Stimulated activated CD8-positive, alpha-beta memory T cell treated with anti-CD3 and anti-CD28 coated beads, Interleukin-7, amount 100 ng/mL, for 1 hour (primary cell): Measurements from ENCODE around the gene NAA10.
"Not testable (repeated sequence)": the region's sequence is repeated elsewhere in the genome, so short reads cannot be mapped to it uniquely, and the experiment has no call there.

ENCODE experiments used
- DNase-seq, 2 donors: peaks; one replicate each; pipeline ENCODE4 v3.0.0-alpha.2; 2020; ENCODE audit warnings: low read depth in 2 of 2

The NAA10 gene

DNA sequence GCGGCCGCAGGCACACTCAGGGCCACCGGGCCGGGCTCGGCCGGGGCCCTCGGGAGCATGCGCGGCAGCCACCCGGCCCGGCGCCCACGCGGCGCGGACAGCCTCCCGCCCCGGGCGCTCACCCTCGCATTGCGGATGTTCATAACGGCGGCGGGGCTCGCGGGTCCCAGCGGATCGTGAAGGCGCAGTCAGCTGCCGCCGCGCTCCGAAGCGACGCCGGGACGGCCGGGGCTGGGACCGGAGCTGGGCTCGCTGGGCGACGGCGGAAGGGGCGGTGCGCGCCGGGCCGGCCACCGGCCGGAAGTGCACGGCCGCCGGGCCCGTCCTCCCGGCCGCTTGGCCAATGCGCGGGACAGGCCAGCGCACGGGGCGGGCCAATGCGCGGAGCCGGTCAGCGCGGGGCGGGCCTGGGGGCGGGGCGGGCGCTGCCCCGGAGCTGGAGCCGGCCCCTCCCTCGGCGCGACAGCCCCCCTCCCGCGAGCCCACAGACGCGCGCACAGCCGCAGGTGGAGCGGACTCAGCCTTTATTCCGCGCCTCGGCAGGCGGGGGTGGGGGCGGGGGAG lies at the start of gene NAA10:
Gene NAA10, minus strand, starts transcription at position 276 of the 564 bp plus-strand sequence. Its CDS starts 133 bp downstream, at position 143.
- DNase-seq, result peak in 1 of 2 donors; percentile 22

DNA sequence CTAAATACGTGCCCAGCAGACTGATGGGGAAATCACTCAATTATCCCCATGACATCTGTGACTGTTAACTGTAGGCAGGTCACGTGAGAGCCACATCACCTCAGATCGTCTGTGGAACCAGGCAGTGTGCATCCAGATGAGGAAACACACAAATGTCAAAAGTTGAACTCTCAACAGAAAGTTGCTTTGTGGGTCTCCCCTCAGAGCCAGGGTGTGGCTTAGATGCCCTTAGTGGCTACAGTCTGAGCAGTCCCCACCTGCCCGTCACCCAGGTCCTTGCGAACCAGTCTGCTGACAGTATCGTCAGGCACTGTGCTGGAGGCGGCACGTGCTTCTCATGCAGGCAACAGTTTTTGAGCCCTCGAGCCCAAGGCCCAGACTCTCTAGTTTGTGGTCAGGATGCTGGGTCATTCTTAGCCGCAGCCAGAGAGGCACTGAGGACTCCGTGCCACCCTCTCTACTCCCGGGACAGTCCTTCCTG lies 48.5 kb upstream of the NAA10 start:
- no peak for DNase-seq

GRCh38 chrX:153981771-153982533 lies 47.1 kb upstream of the NAA10 start:
- DNase-seq, result peak in 1 of 2 donors; percentile 34

GRCh38 chrX:153981231-153981630 lies 46.4 kb upstream of the NAA10 start:
- no peak for DNase-seq

DNA sequence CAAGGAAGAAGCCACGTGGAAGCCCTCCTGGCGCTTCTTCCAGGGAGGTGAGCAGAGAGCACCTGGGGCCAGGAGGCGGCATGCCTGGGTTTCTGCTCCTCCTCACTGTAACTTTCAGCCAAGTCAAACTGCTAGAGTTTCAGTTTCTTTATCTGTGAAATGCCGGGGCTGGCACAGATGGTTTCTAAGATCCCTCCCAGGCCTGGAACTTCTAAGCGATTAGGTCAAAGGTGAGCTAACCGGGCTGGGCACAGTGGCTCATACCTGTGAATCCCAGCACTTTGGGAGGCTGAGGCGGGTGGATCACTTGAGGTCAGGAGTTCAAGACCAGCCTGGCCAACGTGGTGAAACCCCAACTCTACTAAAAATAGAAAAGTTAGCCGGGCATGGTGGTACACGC lies 45.6 kb upstream of the NAA10 start:
- DNase-seq, result not testable (repeated sequence)

DNA sequence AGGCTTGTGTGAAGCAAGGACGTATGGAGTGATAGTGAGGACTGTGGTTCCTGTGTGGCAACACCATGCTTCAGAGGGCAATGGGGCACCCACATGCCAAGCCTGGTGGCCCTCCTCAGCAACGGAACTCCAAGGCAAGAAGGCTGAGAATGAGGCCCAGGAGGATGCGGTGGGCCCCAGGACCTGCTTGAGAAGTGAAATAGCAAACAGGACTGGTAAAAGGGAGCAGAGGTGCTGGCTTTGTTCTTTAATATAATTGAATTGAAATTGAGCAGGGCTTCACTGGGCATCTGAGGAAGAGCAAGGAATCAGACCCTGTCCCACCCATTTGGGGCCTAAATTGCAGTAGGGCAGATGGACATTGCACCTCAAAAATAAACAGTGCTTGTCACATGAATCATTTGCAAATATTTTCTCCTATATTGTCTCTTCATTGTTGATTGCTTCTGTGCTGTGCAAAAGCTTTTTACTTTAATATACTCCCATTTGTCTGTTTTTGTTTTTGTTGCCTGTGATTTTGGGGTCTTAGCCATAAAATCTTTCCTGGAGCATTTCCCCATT lies 40.0 kb upstream of the NAA10 start:
- no peak for DNase-seq

GRCh38 chrX:153974003-153974725 lies 39.3 kb upstream of the NAA10 start:
- no peak for DNase-seq

GRCh38 chrX:153973127-153974002 lies 38.5 kb upstream of the NAA10 start:
- DNase-seq, result no peak

DNA sequence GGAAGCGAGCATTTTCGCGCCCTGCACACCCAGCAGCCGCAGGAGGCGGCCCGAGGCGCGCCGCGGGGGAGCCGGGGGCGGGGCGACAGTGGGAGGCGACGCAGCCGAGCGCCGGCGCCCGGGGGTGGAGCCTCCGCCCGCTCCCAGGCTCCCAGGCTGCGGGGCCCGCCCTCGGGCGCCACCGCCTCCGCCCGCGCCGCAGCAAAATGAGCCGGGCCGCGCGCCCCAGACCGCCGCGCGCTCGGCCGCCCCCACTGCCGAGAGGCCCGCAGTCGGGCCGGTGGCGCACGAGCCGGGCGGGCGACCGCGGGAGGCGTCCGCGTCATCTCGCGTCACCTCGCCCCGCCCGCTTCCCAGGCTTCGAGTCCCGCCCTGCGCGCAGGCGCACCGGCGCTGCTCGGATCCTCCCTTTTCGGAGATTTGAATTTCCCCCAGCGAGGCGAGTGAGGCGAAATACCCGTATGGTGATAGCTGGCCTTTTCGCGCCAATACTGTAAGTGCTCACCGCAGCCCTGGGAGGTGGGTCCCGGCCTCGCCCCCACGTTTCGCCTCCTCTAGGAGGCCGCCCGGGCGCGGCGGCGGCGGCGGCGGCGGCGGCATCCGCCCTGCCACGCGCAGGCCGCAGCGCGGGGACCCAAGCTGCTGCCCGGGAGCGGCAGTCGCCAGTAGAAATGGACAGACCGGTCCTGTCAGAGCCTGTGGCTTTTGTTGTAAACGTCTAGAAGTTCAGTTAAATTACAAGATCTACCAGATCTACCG lies 37.7 kb upstream of the NAA10 start, which contains the start of gene TMEM187:
Gene TMEM187, plus strand, starts transcription at position 387 of the 759 bp plus-strand sequence. CDS start 9,309 bp downstream, outside the sequence.
- DNase-seq, result peak; percentile 62 to 79

DNA sequence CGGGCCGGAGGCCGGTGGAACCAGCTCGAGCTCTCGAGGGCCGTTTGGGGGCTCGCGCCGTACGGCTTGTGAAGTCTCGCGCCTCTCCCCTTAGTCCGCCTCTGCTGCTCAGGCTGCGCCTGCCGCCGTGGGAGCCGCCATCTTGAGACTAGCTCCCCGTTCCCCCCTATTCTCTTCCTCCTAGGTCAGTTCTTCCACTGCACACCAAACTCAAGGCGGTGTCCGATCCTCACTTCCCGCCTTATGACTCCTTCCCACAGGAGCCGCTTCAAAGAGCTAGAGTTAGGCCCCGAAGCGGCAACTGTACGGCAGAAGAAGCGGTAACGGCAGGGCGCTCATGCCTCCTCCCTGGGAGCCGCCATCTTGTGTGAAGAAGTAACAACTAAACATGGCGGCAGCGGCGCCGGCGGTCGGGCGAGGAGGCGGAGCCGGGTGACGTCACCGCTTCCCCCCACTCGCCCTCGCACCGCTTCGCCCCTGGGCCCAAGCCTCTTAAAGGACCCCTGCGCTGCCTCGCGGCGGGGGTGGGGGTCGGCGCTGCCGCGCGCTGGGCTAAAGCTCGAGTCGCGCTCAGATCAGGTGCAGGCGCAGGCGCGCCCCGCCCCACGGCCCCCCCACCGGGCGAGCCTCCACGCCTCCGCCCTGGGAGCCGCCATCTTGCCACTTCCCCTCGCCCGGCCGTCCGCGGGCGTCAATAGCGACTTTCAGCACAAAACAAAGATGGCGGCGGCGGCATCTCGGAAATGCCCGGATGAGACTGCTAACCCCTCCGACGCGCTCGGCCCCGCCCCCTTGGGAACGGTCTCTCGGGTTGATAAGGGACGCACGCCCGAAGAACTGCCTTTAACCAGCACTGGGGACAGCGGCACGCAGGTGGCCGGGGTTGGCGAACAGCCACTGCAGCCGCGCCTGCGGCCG lies 36.9 kb upstream of the NAA10 start, which contains the start of gene HCFC1:
Gene HCFC1, minus strand, starts transcription at position 369 of the 918 bp plus-strand sequence. CDS start 978 bp downstream, outside the sequence.
- DNase-seq, result peak; percentile 73 to 86

DNA sequence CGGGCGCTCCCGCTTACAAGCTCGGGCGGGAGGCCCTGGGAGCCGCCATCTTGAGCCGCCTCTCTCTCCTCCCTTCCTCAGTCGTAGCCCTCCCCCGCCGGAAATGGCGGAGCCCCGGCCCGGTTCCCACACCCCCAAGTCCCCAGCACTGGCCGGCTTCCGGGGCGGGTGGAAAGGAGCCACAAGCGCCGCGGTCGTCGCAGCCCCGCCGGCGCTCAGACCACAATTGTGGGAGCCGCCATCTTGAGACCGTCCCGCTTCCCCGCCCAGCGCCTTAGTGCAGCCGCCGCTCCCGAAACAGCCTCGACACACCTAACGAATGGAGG lies 36.2 kb upstream of the NAA10 start:
- peak; percentile 71 to 80 for DNase-seq

DNA sequence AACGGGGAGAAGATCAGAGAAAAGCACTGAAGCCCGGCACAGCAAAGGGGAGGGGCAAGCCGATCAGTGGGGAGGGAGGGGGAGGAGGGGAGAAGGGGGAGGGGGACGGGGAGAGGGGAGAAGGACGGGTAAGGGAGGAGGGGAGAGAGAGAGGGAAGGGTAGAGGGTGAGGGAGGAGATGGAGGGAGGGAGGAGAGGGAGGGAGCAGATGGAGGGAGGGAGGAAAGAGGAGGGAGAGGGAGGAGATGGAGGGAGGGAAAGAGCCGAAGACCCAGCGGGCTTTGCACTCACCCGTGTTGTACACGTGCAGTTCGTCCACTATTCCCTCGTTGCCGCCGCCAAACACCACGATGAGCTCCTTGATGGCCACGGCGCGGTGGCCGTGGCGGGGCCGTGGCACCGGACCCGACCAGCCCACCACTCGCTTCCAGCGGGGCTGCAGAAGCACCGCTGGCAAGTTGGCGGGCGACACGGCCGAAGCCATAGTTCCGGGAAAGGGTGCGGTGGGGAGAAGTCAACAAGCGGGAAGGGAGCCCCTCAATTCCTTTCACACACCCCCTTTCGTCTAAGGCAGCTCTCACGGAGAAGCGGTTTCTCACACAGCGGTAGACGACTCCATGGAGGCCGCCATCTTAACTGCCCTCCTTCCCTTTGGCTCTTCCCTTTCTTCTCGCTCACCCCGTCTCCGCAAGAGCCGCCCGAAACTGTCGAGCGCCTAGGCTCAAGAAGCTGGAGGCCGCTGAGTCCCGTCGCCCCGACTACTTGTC lies 35.7 kb upstream of the NAA10 start:
- DNase-seq, result no peak

- no peak for DNase-seq
Observed at GRCh38 chrX:153969904-153970356, 35.1 kb upstream of the NAA10 start.

GRCh38 chrX:153969125-153969903 lies 34.5 kb upstream of the NAA10 start:
- DNase-seq, result no peak

DNA sequence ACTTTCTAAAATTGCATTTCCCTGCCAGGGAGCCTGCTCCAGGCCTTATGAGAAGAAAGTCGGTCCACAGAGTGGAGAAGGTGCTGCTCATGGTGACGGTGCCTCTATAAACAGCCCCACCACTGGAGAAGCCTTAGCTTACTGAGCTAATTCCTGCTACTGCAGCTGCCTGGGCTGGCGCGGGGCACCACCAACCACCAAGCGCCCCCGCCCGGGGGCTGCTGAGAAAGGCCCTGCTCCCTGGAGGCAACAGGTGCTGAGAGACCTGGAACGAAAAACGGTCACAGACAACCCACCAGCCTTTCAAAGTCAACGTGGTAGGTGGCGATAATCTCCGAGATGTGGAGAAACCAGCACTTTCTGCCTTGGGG lies 33.9 kb upstream of the NAA10 start:
- no peak for DNase-seq

GRCh38 chrX:153968255-153968654 lies 33.4 kb upstream of the NAA10 start:
- DNase-seq, result no peak

DNA sequence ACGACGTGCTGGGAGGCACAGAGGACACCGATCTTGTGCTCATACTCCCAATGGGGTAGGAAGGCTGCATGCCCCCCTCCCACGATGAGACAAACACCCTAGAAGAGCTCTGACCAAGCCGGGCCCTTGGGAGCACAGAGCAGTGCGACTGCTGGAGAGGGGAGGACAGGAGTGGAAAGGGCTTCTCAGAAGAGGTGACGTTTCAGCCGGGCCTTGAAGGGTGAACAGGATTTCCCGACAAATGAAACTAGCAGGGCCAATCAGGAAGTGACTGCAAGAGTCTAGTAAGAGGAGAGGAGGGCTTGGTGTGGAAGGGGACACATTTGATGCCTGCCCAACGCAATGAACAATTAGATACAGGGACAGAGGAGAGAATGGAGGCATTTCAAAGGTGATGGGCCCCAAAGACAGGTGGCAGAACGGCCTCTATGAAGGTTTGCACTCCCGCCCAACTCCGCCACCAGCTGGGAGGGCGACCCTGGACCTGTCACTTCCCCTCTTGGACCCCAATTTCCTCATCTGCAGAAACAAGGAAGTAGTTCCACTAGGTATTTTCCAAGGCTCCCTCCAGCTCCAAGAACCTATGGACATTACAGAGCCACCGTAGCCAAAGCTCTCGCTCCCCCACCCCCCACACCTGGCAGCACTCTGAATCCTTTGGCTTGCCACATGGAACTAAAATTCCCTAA lies 32.8 kb upstream of the NAA10 start:
- DNase-seq, result no peak
